Measurements from ENCODE around the gene CSE1L.
A peak's percentile ranks its signal among the peaks of the same experiment; 100 is the strongest.
"Not testable (repeated sequence)": the region's sequence is repeated elsewhere in the genome, so short reads cannot be mapped to it uniquely, and the experiment has no call there.

Gene CSE1L

DNA sequence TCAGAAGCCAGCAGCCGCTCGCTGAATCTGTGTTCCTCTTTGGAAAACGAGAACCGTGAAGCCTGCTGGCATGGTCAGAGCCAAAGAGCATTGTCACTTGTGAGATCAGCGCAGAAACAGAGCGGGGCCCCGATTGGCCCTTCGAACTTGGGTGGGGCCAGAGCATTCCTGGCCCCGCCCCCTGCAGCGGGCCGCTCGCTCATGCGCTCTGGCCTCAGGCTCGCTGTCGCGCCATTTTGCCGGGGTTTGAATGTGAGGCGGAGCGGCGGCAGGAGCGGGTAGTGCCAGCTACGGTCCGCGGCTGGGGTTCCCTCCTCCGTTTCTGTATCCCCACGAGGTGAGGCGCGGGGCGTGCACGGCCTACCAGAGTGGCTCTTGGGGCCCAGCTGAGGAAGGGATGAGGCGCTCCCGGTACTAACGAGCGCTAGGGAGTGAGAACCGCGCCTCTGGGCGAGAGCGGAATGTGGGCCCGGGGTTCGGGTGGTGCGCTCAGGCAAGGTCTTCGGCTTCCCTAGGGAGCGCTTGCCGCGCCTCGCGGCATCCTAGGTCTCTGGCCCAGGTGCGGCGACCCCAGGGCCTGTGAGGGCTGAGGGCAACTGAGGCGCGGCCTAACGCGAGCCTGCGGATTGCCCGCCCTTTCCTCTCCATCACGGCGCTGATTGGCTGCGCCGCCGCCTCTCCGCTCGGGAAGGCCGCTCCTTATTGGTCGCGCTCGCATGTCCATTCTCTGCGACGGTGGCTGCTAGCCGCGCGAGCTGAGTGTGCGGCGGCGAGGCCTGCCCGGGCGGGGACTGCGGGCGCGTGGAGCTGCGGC, at the start of gene CSE1L:
CSE1L (plus strand) TSS at position 226 of the 814 bp plus-strand sequence. CDS start 12,152 bp downstream, outside the sequence.
- DNase-seq: peak; percentile 92 to 98

DNA sequence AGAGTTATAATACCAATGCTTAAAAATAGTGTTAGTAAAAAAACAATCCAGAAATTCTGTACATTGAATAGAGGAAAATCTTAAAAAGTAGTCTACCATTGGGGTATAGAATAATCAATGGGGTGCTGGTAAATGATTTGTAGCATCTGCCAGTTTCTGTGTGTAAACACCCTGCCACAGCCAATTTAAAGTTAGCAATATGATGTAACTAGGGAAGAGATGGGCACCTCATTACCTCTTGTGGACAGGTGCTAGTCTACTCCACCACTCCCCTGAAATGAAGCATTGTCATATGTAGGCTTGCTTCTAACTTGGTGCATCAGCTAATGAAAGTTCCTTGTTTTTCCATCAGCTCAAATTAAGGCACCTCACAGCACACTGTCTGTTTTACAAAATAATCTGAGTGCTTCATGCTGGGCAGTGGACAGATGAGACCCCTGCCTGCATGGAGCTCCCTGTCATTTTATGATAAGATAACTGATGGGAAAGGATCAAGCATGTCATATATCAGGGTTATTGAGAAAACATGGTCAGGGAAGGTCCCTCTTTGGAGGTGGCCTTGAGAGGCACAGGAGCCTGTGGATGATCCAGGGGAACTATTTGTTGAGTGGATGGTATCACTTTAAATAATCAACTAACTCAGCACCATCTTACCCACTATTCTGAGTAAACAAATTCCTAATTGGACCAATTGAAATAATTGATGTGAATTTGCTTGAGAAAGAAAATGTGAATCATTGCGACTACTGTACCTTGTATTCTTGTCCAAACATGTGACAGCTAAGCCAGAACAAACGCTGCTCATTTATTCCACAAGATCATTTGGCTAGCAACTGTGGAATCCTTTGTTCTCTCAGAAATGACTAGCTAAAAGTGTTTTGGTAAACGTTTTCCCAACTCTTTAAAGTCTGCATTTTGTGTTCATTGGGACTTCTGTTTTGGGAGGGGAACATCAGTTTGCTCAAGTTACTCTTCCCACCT, 45.9 kb upstream of the CSE1L start:
- no peak for DNase-seq

GRCh38 chr20:49001741-49002140, 44.4 kb upstream of the CSE1L start:
- DNase-seq: no peak

GRCh38 chr20:49006446-49006980, 39.6 kb upstream of the CSE1L start:
- DNase-seq: no peak

DNA sequence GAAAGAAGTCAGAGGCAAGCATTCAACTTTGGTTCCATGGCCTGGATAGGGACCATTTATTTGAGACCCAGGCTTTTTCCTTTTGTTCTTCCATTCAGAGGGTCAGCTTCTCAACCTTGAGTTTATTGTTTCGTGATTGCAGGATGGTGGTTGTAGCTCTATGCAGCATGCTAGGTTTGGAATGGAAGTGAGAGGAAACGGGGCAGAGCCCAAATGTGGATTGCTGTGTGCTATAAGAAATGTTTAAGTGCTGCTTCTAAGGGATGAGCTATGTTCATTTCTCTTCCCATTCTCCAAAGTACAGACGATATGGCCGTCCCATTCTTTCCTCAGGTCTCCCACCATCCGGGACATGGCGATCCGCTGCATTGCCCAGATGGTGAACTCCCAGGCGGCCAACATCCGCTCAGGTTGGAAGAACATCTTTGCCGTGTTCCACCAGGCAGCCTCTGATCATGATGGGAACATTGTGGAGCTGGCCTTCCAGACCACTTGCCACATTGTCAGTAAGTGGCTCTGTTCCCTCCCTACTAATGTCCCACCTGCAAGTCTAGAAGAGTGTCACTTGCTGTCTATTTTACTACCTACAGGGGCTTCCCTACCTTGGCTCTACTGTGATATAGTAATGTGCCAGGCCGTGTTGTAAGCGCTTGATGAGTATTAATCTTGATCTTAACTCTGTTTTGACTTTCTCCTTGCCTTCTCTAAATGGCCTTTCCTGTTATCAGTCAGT, 36.0 kb upstream of the CSE1L start:
- no peak for DNase-seq

GRCh38 chr20:49024220-49024619, 21.9 kb upstream of the CSE1L start:
- no peak for DNase-seq

GRCh38 chr20:49028177-49028576, 17.9 kb upstream of the CSE1L start:
- DNase-seq: not testable (repeated sequence)

GRCh38 chr20:49028684-49029083, 17.4 kb upstream of the CSE1L start:
- DNase-seq: no peak

DNA sequence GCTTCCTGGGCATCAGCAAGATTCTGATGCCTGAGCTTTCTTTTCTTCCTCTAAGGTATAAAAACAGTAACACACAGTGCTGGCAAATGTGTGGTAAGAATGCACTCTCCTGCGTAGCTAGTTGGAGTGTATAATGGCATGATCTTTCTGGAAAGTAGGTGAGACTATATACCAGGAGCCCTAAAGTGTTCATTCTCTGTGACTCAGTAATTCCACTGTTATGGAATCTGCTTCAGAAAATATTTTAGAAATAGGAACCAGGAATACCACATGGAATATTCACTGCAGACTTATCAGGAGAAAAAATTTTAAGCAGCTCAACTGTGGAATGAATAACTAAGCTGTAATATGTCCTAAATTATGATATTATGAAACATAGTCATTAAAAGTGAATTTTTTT, 16.9 kb upstream of the CSE1L start:
- no peak for DNase-seq

DNA sequence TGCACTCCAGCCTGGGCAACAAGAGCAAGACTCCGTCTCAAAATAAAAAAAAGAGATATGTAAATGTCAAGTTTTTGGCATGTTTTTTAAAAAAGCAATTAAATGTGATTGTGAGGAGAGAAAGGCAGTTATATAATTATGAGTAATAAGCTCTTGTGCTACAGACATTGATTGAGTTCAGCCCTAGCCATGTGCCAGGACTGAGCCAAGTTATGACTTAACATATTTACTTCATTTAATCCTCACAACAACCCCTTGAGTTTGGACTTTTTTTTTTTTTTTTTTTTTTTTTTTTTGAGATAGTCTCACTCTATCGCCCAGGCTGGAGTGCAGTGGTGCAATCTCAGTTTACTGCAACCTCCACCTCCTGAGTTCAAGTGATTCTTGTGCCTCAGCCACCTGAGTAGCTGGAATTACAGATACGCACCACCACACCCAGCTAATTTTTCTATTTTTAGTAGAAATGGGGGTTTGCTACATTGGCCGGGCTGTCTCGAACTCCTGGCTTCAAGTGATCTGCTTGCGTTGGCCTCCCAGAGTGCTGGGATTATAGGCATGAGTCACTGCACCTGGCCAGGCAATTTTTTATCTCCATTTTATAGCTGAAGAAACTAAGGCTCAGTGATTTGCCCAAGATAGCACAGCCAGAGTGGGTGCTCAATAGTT, 15.0 kb upstream of the CSE1L start:
- DNase-seq: no peak

DNA sequence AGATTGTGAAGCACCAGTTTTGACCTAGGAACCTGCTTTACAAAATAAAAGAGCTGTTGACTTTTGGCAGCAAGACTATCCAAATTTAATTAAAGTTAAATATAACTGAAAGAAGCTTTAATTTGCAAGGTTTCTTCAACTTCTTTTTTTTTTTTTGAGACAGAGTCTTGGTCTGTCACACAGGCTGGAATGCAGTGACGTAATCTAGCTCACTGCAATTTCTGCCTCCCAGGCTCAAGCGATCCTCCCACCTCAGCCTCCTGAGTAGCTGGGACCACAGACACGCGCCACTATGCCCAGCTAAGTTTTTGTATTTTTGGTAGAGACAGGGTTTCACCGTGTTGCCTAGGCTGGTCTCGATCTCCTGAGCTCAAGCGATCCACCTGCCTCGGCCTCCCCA, 13.7 kb upstream of the CSE1L start:
- DNase-seq: no peak

DNA sequence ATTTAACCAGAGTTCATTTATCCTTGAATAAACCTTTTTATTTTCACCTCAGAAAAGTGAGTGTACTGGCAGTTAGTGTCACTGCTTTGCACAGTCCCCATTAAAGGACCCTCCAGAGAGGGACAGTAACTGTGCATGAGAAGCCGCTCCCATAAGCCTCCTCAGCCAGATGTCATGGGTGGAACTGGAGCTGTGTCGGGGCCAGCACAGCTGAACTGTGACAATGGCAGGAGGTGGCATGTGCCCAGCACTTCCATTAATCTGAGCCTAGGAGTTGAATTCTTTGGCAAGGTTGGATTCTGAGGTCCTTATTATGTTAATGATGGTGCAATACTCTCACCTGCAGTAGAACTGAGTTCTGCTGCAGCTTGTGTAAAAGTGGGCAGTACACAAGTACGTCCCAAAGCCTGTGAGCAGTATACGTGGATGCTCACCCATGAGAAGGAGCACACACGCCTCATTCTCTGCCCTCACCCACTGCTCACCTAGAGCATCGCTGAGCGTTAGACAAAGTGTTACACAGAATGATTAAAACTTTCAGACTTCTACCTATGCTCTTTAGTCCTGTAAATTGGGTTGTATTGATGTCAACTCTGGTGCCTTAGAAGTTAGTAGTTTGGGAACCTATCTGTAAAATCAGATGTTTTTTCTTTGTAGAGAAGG, 11.9 kb upstream of the CSE1L start:
- no peak for DNase-seq

GRCh38 chr20:49037962-49038387, 8.1 kb upstream of the CSE1L start:
- no peak for DNase-seq

GRCh38 chr20:49039854-49040253, 6.3 kb upstream of the CSE1L start:
- DNase-seq: no peak

DNA sequence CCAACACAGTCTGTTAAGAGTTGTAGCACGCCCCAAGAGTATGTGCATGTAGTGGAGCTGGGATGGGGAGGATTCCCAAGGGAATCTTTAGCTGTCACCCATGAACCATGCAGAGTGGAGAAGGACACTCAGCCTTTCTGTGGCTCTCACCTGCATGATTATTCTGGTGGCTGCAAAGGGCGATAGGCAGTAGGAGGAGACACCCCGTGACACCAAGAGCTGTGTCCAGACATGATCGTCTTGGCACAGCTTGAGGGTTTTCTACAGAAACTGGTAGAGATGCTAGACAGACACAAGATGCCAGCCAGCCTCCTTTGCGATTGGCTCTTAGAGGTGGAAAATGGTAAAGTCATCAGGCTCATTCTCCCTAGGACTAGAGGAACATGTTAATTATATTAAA, 3.1 kb upstream of the CSE1L start:
- DNase-seq: no peak

DNA sequence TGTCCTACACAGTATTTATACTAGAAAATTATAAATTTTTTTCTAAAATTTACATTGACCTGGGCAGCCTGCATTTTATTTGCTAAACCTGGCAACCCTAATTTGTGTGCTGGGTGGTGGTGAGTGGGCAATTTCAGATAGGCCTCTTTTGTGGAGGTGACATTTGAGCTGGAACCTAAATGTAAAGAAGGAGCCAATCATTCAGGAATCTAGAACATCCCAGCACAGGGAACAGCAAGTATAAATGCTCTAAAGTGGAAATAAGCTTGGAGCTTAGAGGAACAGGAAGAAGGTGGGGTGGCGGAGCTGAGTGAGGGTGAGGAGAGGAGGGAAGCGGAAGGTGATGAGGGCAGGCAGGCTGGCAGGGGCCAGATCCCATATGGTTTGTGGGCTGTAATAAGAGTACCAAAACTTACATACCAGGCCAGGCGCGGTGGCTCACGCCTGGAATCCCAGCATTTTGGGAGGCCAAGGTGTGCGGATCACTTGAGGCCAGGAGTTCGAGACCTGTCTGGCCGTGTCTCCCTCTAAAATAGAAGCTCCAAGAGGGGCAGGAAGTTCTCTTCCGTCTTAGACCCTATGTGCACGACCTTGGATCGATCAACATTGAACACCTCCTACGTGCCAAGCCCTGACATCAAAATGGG, 549 bp upstream of the CSE1L start:
- DNase-seq: peak; percentile 17 to 18

DNA sequence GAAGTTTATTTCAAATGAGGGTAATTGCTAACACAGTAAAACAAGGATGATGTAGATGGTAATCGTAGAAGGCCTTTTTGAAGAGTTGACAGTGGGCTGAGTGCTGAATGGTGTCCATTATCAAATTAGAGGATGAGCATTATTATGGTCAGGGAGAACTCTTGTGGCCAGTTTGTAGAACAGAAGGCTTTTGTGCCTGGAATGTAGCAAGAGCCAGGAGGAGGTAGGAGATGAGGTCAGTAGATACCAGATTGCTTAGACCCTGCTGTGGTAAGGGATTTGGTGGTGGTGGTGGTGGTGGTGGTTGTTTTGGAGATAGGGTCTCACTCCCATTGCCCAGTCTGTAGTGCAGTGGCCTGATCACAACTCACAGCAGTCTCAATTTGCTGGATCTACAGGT, 6.2 kb downstream of the CSE1L start:
- no peak for DNase-seq

DNA sequence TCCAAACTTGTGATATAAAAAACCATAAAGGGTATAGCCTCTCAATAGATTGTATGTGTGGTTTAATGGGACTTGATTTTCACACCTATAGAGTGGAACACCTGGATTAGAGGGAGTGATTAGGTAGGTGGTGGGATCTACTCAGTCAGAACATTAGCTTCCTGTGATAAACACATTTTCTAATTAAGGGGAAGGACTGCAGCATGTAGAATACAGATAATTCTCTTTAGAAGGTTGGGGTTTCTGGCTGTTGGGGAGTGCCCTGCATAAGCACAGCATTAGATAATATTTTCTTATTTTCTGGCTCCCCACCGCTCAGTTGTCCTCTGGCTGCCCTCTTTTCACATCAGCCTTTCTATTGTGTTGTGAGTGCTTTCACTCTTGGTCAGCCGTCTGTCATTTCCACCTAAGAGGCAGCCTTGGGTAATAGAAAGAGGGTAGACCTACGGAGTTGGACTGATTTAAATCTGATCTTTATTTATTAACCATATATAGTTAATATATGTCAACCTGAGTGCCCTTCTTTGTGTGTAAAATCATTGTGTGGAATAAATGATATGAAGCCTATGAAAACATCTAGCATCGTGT, 8.0 kb downstream of the CSE1L start:
- DNase-seq: no peak

DNA sequence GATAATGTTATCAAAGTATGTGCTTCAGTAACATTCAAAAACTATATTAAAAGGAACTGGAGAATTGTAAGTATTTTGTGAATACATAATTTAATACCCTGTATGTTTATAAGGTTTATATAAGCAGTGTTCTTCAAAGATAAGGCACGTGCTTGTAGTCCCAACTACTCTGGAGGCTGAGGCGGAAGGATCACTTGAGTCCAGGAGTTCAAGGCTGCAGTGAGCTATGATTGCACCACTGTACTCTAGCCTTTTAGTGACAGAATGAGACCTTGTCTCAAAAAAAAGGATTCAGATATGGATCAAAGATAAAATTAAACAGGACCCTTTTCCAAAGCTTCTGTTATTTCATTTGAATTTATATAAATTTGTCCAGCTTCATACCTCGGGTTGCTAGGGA, 17.2 kb downstream of the CSE1L start:
- DNase-seq: no peak

DNA sequence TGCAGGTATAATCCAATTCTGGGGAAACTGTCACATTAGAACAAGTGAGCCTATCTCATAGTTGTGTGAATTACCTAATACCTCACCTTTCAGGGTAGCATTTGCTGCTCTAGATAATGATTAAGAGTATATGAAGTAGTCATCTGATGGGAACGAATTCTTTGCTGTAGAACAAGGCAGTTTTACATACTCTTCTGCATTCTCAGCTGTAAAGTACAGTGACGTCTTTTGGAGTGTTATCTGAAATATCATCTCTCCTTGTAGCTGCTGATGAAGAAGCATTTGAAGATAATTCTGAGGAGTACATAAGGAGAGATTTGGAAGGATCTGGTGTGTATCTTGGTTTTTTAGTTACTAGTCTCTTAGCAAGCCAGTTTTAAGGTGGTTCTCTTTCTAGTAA, 28.4 kb downstream of the CSE1L start:
- no peak for DNase-seq

DNA sequence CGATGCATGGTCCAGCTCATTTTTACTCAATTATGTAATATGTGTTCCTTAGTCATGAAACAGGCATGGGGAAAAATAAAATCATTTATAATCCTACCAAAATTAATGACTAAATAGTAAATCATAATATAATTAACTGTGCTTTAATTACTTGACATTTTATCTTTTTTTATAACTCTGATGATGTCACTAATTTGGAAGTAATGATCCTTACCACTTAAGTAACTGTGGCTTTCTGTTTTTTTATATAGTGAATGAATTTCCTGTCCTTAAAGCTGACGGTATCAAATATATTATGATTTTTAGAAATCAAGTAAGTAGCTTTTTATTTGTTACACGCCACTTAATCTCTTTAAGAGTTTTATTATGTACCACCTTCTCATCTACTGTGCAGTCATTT, 32.2 kb downstream of the CSE1L start:
- DNase-seq: no peak

Data from stimulated activated CD4-positive, alpha-beta T cell treated with anti-CD3 and anti-CD28 coated beads, Interleukin-2, amount 100 ng/mL, for 48 hours (primary cell).